Fibroblast of lung (primary cell): ENCODE measurements around the gene TIGD2.

Experiments used
- EZH2 ChIP-seq: IDR thresholded peaks from 2 replicates; pipeline ENCODE4 v1.5.1; 2012; ENCODE audit warnings: low read length, control low read depth, mild to moderate bottlenecking; ENCODE audit errors: missing control alignments
- TF ChIP-seq, protein P1 (sequence below), 2 donors: IDR thresholded peaks in 1 of 2; conservative IDR thresholded peaks in 1 of 2; 1 replicate in 1 of 2; 2 replicates in 1 of 2; pipeline ENCODE4 v1.5.1; 2011 to 2012; ENCODE audit warnings: low read length in 2 of 2, control low read depth in 1 of 2, inconsistent platforms in 1 of 2, low read depth in 1 of 2, mild to moderate bottlenecking in 1 of 2

DNA sequence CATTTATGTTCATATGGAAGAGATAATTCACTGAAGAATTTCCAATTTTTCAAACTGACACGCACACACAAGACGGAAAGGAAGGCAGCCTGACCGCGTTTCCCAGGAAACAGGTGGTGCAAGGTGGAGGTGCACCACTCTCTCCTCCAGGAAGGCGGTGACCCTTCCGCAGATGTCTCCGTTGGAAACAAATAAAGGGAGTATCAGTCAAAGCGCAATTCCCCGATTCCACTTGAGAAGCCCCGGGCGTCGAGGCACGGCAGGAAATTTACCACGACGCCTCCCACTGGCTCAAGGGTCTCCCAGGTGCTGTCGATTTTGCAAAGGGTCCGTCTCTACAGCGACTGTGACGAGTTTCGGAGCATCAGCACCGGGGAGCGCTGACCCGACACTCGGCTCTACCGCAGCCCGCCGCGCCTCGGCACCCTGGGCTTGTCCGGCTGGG lies 770 bp upstream of the TIGD2 start:
- peak; percentile 67 for TF ChIP-seq EZH2
- TF ChIP-seq, protein P1, sequence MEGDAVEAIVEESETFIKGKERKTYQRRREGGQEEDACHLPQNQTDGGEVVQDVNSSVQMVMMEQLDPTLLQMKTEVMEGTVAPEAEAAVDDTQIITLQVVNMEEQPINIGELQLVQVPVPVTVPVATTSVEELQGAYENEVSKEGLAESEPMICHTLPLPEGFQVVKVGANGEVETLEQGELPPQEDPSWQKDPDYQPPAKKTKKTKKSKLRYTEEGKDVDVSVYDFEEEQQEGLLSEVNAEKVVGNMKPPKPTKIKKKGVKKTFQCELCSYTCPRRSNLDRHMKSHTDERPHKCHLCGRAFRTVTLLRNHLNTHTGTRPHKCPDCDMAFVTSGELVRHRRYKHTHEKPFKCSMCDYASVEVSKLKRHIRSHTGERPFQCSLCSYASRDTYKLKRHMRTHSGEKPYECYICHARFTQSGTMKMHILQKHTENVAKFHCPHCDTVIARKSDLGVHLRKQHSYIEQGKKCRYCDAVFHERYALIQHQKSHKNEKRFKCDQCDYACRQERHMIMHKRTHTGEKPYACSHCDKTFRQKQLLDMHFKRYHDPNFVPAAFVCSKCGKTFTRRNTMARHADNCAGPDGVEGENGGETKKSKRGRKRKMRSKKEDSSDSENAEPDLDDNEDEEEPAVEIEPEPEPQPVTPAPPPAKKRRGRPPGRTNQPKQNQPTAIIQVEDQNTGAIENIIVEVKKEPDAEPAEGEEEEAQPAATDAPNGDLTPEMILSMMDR (conservative IDR thresholded peaks at IDR 0.05 in 1 of 2, IDR thresholded peaks at IDR 0.05 in 1 of 2; ENCODE audit: low read depth in 1 of 2, low read length in 2 of 2): no peak
